ENCODE measurements around the gene NRBP1. TPM values are rescaled to one million over a fixed set of nuclear protein-coding genes. Genes with fewer than 3 reads are reported as not detected.

The NRBP1 gene
- total RNA-seq, 4 donors from 2014 or later, result 66.6 to 89.6 (median 81.5) TPM

DNA sequence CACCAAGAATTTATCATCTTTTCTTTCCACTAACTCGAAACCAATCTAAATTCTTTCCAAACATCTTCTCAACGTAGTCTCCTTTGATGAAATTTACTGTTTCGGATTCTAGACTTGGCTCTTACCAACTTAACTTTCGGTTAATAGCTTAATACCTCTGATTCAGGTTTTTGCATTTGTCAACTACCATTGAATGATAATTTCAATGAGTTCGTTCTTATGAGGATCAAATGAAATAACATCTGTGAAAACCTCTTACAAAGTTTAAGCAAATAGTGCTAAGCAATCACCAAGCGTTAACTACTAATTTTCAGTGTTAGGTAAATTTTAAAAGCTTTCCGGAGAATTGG, 593 bp upstream of the NRBP1 start:
- no peak for DNase-seq
- H3K4me3 ChIP-seq, result peak overlapping the region; percentile 85 to 100 (median 96)
- peaks cover 11 to 45% (median 27%) of the 10 kb centered on the region in 3 donors for H3K4me1 ChIP-seq
- no peaks in the 10 kb centered on the region for H3K9me3 ChIP-seq
- TF ChIP-seq, protein P1, sequence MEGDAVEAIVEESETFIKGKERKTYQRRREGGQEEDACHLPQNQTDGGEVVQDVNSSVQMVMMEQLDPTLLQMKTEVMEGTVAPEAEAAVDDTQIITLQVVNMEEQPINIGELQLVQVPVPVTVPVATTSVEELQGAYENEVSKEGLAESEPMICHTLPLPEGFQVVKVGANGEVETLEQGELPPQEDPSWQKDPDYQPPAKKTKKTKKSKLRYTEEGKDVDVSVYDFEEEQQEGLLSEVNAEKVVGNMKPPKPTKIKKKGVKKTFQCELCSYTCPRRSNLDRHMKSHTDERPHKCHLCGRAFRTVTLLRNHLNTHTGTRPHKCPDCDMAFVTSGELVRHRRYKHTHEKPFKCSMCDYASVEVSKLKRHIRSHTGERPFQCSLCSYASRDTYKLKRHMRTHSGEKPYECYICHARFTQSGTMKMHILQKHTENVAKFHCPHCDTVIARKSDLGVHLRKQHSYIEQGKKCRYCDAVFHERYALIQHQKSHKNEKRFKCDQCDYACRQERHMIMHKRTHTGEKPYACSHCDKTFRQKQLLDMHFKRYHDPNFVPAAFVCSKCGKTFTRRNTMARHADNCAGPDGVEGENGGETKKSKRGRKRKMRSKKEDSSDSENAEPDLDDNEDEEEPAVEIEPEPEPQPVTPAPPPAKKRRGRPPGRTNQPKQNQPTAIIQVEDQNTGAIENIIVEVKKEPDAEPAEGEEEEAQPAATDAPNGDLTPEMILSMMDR (IDR thresholded peaks at IDR 0.05), result no peak
- peak overlapping the region; percentile 99 to 100 (median 100) for H3K27ac ChIP-seq
- intact Hi-C loops (cut with DNase I), result no loop called here
- 19 to 21% methylated on average over 7 of the region's 7 CpGs for WGBS, 2 donors
- peaks cover 0 to 11% (median 0%) of the 10 kb centered on the region in 3 donors for H3K36me3 ChIP-seq
- no peaks in the 10 kb centered on the region for H3K27me3 ChIP-seq

DNA sequence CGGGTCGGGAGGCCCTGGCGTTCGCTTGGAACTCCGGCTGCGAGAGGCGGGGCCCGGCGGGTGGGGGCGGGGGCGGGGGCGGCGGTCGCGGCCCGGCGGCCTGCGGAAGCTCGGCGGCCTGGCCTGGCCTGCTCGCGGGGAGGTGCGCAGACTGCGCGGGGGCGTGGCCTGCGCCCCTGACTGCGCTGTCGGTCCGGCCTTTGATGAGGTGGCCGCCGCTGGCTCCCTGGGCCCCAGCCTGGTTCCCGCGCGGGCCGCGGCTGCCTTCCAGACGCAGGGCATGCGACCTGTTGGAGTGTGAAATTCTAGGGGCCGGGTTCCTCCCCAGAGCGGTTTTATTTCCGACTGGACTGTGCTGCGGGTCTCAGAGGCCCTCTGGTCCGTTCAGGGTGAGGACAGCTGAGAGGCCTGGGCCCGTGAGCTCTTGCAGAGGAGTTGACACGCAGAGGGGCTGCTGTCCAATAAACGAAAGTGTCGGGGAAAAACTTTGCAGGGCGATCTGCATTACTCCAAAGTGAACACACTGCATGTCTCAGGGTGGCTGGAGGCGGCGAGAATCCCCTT, 629 bp downstream of the NRBP1 start:
- H3K27me3 ChIP-seq, result no peaks in the 10 kb centered on the region
- H3K36me3 ChIP-seq, result peaks cover 5 to 23% (median 9%) of the 10 kb centered on the region in 3 donors
- DNase-seq, result peak; percentile 12
- TF ChIP-seq POLR2A (IDR thresholded peaks at IDR 0.05), result peak in 1 of 4 donors; percentile 2
- TF ChIP-seq, protein P1 (IDR thresholded peaks at IDR 0.05), result no peak
- H3K9me3 ChIP-seq, result no peaks in the 10 kb centered on the region
- H3K27ac ChIP-seq, result peak overlapping the region; percentile 99 to 100 (median 100)
- peaks cover 11 to 45% (median 27%) of the 10 kb centered on the region in 3 donors for H3K4me1 ChIP-seq
- peak overlapping the region; percentile 85 to 100 (median 96) for H3K4me3 ChIP-seq
- 0% methylated on average over 1 to 7 of the region's 51 CpGs for WGBS, 2 donors
- intact Hi-C loops (cut with DNase I), result no loop called here

DNA sequence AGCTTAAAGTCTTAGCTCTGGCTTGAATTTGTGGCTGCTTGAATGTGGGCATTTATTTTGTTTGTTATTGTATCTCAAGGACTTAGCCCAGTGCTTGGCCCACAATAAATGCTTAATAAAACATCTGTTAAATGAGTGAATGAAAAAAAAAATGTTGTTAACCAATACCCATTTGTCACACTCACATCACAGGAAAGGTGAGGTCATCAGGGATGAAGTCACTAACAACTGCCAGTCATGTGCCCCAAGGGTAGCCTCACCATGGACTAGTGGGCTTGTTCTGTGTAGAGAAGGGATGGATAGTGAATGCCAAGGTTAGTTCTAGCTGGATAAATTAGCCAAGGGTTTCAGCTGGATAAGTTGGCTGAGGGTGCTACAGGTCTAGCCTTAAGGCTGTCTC, 3.0 kb downstream of the NRBP1 start:
- intact Hi-C loops (cut with DNase I), result no loop called here
- no peak for DNase-seq

DNA sequence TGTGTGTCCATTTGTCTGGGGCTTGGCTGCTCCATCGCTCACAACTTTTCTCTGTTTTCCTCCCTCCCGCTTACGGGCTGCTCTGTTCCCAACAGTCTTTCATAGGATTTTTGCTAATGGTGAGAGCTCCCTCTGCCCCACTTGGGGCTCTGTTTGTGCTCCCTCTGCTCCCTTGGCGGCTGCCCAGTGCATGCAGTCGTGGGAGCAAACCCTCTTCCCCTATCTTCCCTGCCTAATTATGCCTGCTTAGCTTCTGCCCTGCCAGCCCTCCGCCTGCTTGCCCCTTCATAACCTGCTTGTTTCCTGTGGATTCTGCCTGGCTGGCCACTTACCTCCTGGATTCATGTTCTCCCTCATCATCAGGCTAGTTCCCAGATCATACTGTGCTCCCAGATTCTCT, 7.2 kb downstream of the NRBP1 start:
- peaks cover 0 to 23% (median 11%) of the 10 kb centered on the region in 3 donors for H3K4me1 ChIP-seq
- 87 to 89% methylated on average over 6 of the region's 6 CpGs for WGBS, 2 donors
- peaks cover 42 to 89% (median 61%) of the 10 kb centered on the region in 3 donors for H3K36me3 ChIP-seq

More for the DNA sequence above, 3.0 kb downstream of the NRBP1 start:
- Histone ChIP-seq H3K27me3 (no peaks in the 10 kb centered on the region), H3K4me1 (peaks cover 11 to 45% (median 27%) of the 10 kb centered on the region in 3 donors), H3K36me3 (peaks cover 20 to 46% (median 31%) of the 10 kb centered on the region in 3 donors), H3K4me3 (no peak overlapping the region), H3K9me3 (no peaks in the 10 kb centered on the region), H3K27ac (no peak overlapping the region)
- TF ChIP-seq POLR2A (IDR thresholded peaks at IDR 0.05), result no peak

DNA sequence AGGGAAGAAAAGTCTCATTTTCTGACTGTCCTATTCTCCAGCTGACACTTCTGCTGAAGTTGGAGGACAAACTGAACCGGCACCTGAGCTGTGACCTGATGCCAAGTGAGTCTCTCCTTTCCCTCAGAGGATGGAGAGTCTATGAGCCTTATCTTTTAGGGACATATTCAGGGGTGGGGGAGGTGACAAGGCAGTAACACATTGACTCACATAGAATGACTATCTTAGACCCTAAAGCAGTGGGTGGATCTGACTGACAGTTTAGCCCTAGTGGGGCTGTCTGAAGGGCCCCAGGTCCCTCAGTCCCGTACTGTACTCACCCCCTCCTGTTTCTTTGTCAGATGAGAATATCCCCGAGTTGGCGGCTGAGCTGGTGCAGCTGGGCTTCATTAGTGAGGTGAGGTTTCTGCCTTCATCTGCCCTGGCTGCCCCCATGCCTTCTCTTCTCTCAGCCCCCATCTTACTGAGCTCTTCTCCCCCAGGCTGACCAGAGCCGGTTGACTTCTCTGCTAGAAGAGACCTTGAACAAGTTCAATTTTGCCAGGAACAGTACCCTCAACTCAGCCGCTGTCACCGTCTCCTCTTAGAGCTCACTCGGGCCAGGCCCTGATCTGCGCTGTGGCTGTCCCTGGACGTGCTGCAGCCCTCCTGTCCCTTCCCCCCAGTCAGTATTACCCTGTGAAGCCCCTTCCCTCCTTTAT, 12.9 kb downstream of the NRBP1 start:
- intact Hi-C loops (cut with DNase I), result no loop called here
- H3K27me3 ChIP-seq, result no peaks in the 10 kb centered on the region
- peak overlapping the region in 1 of 4 donors; percentile 84 for H3K27ac ChIP-seq
- no peak for DNase-seq
- 79 to 88% methylated on average over 10 of the region's 10 CpGs for WGBS, 2 donors
- TF ChIP-seq POLR2A (IDR thresholded peaks at IDR 0.05), result no peak
- TF ChIP-seq, protein P1 (IDR thresholded peaks at IDR 0.05), result no peak
- peaks cover 7 to 38% (median 9%) of the 10 kb centered on the region in 3 donors for H3K4me1 ChIP-seq
- H3K4me3 ChIP-seq, result no peak overlapping the region
- peaks cover 35 to 82% (median 42%) of the 10 kb centered on the region in 3 donors for H3K36me3 ChIP-seq
- H3K9me3 ChIP-seq, result no peaks in the 10 kb centered on the region

More for the DNA sequence above, 7.2 kb downstream of the NRBP1 start:
- DNase-seq, result no peak
- intact Hi-C loops (cut with DNase I), result no loop called here
- no peaks in the 10 kb centered on the region for H3K27me3 ChIP-seq
- no peak overlapping the region for H3K27ac ChIP-seq
- no peak overlapping the region for H3K4me3 ChIP-seq
- TF ChIP-seq POLR2A (IDR thresholded peaks at IDR 0.05), result no peak
- TF ChIP-seq, protein P1 (IDR thresholded peaks at IDR 0.05), result no peak
- H3K9me3 ChIP-seq, result no peaks in the 10 kb centered on the region

Data from esophagus squamous epithelium (tissue), 5 donors.